GM21367 (cell line): ENCODE data around the gene RD3L.

Source experiments
- ATAC-seq: cut with Tn5 transposase; IDR thresholded peaks from one replicate; pipeline ENCODE4 v1.9.1; 2021; ENCODE audit not compliant: unreplicated experiment

Gene RD3L

DNA sequence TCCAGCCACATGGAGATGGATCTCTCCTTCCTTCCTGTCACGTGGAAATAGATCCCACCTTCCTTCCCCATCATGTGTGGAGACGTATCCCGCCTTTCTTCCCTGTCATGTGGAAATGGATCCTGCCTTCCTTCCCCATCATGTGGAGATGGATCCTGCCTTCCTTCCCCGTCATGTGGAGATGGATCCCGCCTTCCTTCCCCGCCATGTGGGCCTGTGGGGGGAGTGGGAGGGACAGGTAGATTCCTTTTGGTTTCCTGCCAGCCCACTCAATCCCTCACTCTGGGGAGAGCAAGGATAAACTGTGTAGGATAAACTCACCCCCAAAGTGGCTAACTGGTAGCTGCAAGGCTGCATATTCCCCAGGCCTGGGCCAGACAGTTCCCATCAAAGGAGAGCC is 45.8 kb downstream of the RD3L start:
- no peak for ATAC-seq

GRCh38 chr14:103894723-103895059 is 47.6 kb downstream of the RD3L start:
- ATAC-seq: no peak

DNA sequence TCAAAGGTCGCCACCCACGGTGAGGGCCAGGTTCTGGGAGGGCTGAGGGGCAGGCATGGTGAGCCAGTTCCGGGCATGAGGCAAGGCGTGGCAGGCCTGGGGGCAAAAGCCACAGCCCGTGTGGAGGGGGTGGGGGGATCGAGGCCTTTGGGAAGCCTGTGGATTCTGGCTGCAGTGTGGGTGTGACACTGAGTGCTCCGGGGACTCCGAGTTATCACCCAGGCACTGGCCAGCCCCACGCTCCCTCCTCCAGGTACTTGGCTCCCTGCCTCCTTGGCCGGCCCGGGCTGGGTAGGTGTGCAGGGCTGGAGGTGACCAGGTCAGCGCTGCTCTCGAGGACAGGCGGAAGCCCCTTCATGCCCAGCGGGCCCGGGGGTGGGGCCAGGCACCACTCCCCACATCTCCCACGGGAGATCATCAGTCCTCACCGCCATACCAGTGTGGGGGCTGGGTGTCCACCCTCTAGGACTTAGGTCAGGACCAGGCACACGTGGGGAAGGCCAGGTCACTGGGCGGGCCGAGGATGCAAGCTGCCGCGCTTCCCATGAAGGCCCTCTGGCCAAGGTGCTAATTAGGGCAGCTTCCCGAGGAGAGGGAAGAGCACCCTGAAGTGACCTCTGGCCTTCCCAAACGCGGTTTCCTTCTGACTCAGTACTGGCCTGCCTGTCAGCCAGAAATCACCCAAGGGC is 48.2 kb downstream of the RD3L start:
- ATAC-seq: no peak

GRCh38 chr14:103892247-103892646 is 50.1 kb downstream of the RD3L start:
- no peak for ATAC-seq

- no peak for ATAC-seq
Observed at GRCh38 chr14:103891667-103892215, 50.6 kb downstream of the RD3L start.

DNA sequence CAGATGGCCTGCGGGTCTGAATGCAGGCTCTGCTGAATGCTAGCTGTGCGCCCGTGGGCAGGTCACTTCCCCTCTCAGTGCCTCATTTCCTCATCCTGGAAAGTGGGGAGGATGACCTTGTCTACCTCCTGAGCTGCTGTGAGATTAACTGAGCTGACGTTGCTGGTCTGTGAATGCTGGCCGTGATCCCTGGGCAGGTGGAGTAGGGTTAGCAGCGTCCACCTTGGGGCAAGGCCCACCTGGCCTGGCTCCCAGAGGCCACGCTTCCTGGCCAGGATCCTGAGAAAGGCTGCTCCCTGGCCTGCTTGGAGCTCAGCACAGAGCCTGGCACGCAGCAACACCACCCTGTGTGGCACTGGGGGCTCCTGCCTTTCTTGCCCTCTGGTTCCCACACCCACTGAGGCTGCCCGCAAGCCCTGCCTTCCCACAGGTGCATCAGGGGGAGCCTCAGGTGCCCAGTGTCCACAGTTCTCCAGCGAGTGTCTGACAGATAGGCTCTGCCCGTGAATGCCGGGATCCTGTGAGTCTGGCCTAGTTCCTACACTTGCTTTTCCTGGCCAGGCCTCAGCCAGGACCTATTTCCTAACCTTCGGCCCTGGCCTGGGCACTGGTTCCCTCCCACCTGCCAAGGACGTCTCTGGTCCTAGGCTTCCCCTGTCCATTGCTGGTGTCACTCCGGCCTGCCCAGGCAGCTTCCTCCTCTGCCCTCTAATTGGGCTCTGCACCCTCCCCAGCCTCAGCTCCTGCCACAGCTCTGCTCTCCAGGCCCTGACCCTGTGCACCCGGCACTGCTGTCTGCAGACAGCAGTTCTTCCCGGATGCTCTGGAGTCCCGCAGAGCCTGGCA is 51.3 kb downstream of the RD3L start:
- no peak for ATAC-seq
